Germinal center (tissue), 1 donor: ENCODE data around the gene MAST2.

Source experiments
- DNase-seq: peaks from one replicate; pipeline ENCODE4 v3.0.0; 2012; ENCODE audit warnings: mixed read lengths, low spot score

The MAST2 gene

DNA sequence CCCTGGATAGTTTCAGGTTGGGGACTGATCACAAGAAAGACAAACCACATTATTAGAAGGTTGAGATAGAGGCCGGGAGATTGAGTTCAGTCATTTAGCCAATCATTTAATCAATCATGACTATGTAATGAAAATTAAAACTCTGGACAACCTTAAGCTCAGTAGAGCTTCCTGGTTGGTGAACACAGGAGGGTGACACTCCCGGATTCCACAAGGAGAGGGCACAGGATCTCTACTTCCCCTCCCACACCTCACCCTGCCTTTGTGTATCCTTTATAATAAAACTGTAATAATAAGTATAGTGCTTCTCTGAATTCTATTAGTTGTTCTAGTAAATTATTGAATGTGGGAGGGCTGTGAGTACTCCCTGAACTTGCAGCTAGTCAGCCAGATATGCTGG lies 178.9 kb downstream of the MAST2 start:
- no peak for DNase-seq

DNA sequence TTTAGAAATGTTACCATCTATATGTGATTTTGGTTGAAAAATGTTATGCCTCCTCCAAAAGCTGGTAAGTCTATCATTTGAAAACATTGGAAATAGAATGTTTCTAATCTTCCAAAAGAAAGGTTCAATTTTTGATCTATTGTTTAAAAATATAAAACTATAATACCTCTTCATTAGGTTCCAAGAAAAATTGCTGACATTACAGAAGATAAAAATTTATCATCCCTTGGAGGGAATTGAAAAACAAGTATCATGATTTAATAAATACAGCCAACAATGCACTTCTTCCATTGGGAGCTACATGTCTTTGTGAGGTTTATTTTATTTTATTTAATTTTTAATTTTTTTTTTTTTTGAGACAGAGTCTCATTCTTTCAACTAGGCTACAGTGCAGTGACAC lies 180.6 kb downstream of the MAST2 start:
- no peak for DNase-seq

DNA sequence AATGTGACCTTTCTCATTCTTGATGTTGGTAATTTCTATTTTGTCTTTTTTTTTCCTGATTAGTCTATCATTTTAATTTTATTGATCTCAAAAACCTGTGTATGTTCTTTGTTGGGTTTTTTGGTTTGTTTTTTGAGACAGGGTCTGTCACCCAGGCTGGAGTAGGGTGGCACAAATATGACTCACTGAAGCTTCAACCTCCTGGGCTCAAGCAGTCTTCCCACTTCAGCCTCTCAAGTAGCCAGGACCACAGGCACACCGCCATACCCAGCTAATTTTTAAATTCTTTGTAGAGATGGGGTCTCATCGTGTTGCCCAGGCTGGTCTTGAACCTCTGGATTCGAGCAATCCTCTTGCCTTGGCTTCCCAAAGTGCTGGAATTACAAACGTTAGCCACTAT lies 183.8 kb downstream of the MAST2 start:
- no peak for DNase-seq

DNA sequence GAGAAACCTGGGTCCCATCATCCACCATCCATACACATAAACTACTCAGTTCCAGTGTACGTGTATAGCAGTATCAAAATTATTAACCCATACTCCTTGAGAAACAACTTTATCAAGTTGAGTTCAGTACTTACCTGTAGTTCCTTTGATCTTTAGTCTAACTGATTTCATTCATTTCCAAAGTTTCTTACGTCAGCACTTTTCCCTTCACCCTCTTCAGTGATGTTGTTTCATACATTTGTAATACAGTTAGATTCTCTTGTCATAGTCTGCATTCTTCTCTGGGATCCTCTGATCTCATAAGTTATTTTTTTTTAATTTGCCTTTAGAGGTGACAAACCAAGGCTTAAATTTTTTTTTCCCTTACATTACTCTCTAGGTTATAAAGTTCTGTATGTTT lies 185.8 kb downstream of the MAST2 start:
- DNase-seq = no peak

DNA sequence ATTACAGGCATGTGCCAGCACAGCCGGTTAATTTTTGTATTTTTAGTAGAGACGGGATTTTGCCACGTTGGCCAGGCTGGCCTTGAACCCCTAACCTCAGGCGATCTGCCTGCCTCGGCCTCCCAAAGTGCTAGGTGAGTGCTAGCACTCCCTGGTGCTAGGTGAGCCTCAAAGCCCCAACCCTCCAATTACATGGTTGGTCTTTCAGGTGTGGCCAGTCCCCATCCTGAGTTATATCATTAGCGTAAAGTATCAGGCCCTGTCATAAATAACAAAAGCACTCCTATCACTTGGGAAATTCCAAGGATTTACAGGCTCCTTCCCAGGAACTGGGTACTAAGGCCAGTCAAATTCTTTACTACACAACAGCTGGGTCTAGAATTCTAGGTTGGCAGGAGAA lies 191.0 kb downstream of the MAST2 start:
- DNase-seq = no peak

DNA sequence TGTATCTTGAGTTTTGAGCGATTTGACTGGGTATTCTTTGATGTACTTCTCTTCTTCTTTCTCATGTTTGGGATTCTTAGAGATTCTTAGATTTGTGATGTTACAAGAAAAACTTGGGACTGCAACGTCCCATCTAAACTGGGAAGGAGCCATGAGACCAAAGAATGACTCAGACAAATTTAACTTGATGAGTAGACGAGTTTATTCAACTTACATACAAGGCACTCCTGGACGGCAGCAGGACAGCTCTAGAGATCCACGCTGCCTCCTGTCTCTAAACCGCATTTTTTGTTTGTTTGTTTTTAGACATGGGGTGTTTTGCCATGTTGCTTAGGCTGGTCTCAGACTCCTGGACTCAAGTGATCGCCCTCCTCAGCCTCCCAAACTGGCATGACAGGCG lies 191.9 kb downstream of the MAST2 start:
- no peak for DNase-seq

DNA sequence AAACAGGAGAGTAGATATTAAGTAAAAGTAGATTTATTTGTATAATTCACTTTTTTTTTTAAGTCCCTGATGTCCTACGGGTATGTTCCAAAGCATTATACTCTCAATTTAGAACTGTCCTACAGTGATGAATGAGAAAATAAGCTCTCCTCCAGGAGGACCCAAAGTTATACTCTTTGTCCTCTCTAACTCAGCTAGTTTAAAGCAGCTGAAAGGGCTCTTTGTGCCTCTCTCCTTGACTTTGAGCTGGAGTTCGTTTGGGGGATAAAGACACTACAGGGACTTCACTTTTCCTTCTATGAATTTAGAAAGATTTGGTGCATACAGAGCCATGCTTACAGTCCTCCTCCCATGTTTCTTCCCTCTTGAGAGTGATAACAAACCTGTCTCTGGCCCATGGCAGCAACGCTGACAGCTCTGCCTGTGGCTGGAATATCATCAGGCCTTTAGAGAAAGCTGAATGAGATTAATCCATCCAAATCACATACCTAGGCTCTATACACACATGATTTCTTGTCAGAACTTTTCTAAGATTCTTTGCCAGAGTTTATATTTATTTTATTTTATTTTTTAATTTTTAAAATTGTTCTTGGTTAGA lies 194.7 kb downstream of the MAST2 start:
- no peak for DNase-seq

DNA sequence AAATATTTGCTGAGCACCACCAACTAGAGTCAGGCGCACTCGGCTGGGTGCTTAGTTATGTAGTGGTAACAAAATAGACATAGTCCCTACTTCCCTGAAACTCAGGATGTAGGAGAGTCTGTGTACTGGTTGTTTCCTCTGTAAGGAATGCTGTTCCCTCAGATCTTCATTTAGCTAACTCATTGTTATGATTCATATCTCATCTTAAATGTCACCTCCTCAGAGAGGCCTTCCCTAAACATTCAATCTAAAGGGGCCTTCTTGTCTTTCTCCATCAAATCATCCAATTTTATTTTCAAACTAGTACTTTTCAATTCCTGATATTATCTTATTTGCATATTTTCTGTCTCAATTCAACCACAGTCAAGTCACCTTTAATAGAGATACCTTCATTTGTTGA lies 196.1 kb downstream of the MAST2 start:
- DNase-seq = no peak

DNA sequence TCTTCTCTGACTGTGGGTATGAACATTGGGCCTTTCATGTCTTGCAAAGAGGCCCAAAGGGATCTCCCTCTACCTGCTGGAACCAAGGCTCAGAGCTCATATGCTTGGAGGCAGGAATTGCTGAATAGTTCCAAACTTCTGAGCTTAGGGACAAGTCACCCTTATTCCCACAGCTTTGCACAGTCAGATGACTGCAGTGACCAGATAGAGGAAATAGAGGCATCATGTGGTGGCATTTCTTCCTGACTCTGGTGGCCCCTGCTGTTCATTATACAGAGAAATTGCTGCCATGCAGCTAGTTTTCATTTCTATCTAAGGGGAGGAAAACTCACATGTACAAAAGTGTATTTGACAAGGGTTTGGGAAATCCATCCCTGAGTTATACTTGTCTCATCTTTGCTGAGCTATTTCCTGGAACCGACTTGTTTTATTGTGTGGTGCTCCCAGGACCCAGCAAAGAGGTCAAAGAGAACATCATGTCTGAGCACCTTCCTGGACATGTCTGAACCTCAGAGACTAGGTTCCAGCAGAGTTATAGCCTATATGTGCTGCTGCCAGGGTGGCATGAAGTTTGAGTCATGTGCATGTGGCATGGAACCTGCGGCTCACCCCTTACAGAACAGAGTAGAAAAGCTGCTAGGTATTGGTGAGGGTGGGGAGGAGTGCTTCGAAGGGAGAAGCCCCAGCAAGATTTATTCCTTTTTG lies 197.8 kb downstream of the MAST2 start:
- no peak for DNase-seq

DNA sequence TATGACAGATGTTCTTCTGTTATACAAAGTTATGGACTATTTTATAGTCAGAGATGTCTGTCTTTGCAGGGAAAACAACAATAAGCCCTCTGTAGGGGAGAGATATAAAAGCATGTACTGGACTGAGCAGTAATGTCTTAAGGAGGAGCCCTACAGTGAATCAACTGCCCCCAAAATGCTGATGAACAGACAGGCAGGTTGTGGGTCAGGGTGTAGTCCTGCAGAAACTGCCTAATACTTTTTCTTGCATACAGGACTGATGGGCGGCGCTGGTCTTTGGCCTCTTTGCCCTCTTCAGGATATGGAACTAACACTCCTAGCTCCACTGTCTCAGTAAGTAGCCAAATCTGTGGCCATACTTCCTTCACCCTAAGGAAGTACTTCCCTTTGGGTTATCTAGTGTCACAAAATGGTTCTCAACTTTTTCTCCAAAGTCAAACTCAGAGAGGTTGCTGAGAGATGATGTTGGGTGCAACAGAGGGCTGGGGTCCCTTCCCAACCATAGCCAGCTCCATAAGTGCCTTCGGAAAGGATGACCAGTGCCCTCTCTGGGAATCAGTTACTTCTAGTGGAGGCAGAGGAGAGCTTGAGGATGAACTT lies 199.2 kb downstream of the MAST2 start:
- DNase-seq = no peak

DNA sequence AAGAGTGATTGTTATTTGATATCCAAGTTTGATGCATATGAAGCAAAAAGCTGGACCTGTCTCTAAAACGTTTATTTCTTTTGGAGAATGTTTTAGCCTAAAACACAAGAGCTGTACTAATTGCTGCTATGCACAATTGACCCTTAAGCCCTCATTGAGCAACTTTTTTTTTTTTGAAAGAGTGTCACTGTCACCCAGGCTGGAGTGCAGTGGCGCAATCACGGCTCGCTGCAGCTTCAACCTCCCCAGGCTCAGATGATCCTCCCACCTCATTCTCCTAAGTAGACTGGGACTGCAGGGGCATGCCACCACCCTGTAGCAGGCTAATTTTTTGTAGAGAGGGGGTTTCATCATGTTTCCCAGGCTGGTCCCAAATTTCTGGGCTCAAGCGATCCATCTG lies 199.9 kb downstream of the MAST2 start:
- DNase-seq = no peak

DNA sequence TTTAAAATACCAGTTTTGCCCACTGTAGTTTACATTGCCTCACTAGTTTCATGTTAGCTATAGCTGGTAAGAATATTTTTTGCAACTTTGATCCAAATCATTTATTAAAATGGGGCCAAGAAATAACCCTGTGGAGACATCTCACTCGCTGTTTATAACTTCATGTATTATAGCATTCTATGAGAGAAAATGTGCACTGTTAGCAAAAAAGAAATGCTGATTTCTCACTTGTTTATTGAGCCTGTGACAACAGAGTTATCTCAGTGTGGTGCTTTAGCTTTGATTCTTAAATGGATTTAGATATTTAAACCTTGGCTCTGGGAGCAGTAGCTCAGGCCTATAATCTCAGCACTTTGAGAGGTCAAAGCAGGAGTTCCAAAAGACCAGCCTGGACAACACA lies 201.1 kb downstream of the MAST2 start:
- no peak for DNase-seq

DNA sequence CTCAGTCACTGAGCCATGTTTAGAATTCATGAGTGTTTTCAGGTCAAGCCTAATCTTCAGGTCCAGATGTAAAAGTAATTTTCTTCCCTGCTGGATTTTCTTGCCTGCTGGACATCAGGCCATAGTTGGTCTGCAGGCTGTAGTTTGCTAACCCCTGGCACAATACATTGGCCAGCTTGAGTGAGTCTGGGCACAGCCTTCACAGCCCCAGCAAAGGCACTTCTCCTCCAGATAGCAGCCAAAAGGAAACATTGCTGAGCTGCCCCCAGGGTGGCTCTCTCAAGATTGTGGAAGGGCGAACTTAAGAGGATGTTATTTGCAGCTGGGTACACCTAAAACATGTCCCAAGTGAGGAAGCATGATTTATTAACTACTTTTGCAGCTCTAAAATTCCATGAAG lies 202.2 kb downstream of the MAST2 start:
- no peak for DNase-seq

DNA sequence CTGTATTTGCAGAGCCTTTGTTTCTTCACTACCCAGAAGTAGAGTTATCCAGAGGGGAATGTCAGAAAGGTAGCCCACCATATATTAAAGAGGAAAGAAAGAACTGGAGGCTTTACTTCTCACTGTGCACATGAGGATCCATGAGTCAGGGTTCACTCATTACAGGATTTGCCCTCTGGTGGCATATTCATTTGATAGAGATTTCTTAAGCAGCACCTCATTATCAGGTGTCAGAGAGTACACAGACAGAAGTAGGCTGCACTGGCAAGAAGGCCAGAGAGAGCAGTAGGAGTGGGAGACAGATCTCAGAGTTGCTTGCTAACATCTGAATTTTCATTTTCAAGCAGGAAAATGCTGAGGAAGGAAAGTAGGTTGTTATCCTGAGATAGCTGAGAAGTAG lies 205.2 kb downstream of the MAST2 start:
- no peak for DNase-seq

DNA sequence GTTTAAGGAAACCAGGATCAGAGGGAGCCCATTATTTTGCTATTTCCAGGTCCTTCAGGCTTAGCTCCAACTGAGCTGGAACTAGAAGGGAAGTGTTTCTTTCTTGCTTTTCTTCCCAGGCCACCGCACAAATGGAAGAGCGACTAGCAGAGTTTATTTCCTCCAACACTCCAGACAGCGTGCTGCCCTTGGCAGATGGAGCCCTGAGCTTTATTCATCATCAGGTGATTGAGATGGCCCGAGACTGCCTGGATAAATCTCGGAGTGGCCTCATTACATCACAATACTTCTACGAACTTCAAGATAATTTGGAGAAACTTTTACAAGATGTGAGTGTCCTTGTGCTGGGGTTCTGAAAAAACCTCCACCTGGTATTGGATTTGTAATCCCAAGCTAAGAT lies 207.2 kb downstream of the MAST2 start:
- no peak for DNase-seq

DNA sequence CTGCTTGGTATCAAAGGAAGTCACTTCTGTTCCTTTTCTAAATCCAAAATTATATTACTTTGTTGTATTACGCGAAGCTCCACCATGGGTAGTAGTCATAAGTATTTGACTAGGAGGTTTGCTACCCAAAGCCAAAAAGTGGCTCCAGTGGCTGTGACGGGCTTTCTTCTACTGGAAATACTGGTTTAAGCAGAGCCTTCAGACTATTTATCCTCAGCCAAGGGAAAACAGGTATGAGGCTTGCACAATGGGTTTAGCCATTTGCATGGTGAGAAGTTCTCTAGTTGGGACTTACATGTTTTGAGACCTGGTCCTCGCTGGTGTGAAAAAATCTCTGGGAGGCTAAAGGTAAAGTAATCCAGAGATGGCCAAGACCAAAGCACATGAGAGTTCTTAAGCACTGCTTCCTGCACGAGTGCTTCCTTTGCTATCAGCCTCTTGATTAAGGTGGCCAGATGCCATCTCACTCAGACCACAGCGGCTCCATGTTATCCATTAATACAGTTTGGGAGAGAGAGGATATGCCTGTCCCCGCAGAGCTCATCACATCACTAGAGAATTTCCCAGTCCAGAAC lies 207.8 kb downstream of the MAST2 start:
- DNase-seq = no peak

DNA sequence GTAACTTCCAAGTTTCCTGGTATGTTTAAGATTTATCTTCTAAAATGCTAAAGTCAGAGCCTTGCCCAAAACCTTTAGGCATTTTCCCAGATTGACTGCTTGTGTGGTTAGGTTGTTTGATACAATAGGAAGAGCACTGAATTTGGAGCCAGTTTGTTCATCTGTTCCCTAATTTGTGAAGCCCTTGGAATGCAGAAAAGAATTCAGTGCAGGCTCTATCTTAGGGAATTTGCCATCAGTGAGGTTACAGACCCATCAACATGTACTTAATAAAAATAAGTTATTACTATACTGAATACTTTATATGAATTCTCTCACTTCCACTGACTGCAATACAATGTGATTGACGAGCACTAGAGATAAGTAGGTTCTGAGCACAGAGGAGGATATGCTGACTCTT lies 208.8 kb downstream of the MAST2 start:
- no peak for DNase-seq

DNA sequence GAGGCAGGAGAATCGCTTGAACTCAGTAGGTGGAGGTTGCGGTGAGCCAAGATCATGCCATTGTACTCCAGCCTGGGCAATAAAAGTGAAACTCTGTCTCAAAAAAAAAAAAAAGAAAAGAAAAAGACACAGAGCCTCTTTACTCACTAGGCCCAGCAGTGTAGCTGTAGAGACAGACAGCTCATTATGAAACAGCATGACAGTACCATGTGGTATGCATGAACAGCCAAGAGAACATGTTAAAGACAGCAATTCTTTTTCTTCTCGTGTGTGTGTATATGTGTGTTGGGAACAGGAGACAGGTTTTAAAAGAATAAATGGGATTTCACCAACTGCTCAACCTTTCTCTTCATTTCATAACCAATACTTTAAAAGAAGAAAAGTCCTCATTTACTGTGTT lies 210.2 kb downstream of the MAST2 start:
- no peak for DNase-seq

DNA sequence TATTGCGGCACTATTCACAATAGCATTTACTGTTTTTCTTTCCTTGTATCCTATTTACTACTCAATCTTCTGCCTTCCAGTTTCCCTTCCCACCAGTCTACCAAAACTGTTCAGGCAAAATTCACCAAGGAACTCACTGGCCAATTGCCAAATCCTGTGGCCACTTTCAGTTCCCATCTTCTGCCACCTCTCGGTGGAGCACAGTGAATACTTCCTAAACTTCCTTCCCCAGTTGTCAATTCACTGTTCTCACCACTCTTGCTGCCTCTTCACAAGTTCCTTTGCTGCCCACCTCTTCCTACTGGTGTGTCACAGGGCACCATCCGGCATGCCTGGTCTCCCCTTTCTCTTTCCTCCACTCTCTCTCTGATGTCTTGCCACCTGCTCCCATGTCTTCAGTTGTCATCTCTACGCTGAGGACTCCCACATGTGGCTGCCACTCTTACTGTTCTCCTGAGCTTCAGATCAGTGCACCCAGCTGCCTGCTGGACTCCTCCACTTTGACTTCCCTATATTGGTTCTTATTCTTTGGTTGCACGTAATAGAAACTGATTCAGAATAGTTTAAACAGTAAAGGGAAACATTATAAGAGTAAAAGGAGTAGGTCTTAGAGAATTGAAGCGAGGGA lies 214.6 kb downstream of the MAST2 start:
- no peak for DNase-seq

DNA sequence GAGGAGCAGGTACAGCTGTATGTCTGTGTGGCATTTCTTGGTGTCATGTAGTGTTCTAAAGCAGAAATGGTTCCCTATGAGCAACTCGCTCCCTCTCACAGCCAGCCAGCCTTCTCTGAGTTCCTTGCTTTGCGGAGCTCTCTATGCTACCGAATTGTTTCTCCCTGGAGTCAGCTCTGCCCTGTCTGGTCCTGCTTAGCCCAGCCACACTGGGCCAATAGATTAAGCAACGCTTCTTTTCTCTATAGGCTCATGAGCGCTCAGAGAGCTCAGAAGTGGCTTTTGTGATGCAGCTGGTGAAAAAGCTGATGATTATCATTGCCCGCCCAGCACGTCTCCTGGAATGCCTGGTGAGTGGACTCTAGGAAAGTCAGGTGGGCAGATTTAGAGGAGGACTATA lies 215.9 kb downstream of the MAST2 start:
- DNase-seq = no peak

DNA sequence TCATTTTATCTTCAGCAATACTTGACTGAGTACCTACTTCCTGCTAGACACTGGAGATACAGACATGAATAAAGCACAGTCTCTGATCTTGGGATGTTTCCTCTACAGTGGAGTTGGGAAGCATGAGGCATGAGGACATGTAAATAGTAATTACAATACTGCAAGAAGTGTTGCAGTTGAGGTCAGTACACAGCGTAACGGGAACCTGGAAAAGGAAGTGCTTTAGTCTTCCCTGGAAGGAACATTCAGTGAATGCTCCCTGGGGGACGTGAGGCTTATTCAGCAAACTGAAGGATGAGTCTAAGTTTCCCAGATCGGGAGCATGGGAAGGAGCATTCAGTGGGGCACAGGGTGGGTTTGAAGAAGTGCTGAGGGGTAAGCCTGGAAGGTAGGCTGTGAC lies 216.6 kb downstream of the MAST2 start:
- DNase-seq = no peak

DNA sequence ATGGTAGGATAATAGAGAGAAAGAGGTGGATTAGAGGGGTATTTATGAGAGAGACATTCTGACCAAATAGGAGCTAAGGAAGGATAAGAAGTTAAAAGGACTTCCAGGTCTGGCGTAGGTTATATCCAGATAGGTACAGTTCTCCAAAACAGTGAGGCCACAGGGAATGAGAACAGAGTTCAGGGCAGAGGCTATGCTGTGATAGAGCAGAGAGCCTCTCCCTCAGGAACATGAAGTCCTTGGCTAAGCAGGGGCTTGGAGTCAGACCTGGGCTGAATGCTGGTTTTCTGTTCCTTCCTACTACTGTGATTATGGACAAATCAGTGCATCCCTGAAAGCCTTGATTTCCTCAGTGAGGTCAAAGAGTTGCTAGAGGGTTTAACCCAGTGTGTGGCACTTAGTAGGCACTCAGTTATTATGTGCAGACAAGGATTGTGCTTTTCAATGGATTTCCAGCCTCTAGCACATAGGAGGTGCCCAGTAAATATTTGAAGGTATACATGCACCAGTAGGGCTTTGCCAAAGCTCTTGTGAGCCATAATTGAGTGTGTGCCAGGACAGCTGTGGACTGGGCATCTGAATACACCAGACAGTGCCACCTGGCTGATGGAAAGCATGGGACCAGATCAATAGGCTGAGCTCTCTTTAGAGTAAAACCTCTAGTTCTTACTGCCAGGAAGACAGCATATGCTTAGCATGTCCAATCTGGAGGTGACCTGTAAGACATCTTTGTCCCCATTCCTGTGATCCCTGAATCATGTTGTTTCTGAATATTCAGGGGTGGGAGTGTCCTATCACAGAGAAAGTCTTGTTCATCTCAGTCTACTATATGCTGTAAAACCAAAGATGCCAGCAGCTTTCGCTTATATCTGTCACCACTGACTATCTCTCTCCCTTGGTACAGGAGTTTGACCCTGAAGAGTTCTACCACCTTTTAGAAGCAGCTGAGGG lies 217.9 kb downstream of the MAST2 start:
- no peak for DNase-seq
